GM19240 (cell line): ENCODE results near the gene LYRM4.

ENCODE experiments used
- DNase-seq: peaks from one replicate; pipeline ENCODE4 v3.0.0; 2011; ENCODE audit warnings: low spot score; ENCODE audit not compliant: insufficient read length

LYRM4 gene

GRCh38 chr6:5246141-5247097, 14.3 kb downstream of the LYRM4 start:
- no peak for DNase-seq

- DNase-seq, result no peak
Measured at GRCh38 chr6:5243069-5243468, 17.7 kb downstream of the LYRM4 start.

GRCh38 chr6:5241252-5241651, 19.5 kb downstream of the LYRM4 start:
- DNase-seq, result no peak

- DNase-seq, result no peak
Measured at GRCh38 chr6:5238336-5238735, 22.4 kb downstream of the LYRM4 start.

GRCh38 chr6:5237805-5238204, 22.9 kb downstream of the LYRM4 start:
- no peak for DNase-seq

DNA sequence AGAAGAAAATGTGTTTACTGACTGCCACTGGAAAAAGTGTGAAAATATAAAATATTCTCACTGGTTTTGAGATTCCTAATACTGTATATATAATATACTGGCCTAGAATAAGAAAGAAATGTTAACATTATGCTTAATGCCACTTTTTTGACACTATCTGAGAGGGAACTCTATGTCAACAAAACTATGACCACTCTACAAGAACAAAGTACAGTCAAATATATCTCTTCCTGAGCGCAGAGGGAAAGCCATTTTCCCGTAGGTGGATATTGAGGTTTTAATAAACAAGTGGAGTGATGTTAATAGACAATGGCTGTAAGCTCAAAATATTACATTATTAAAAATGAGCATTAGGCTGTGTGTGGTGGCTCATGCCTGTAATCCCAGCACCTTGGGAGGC, 24.9 kb downstream of the LYRM4 start:
- no peak for DNase-seq

DNA sequence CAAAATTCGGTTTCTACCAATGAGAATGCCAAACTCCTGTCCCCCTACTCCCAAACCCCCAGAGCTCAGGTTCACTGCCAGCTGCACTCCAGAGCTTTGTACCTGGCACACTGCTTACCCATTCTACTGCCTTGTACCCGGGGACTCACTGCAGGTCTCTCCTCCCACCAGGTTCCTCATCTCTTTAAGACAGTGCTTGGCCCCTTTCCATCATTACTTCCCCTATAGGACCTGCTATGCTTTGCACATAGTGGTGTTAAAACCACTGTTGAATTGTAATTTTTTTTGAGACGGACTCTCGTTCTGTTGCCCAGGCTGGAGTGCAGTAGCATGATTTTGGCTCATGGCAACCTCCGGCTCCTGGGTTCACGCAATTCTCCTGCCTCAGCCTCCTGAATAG, 25.9 kb downstream of the LYRM4 start:
- DNase-seq, result no peak

GRCh38 chr6:5231289-5231688, 29.5 kb downstream of the LYRM4 start:
- DNase-seq, result no peak

- DNase-seq, result no peak
Measured at GRCh38 chr6:5230081-5230480, 30.7 kb downstream of the LYRM4 start.

DNA sequence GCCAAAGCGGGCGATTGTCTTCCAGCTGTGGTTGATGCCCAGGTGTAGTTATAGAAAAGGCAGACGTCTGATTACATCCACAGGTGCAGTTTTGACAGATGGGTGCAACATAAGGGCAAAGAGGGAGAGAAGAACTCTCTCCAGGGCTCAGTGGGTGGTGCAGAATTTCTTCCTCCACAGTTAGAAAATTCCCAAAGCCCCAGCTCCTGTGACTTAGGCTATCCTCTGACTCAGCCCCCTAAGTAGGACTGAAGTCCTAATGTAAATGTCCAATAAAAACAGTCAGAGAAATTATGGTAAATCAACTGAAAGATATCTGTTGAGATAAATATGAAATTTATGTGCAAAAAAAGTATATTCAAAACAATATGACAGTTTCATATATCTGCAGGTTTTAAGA, 31.4 kb downstream of the LYRM4 start:
- no peak for DNase-seq

- DNase-seq, result no peak
Measured at GRCh38 chr6:5223309-5223708, 37.4 kb downstream of the LYRM4 start.

- DNase-seq, result no peak
Measured at GRCh38 chr6:5220443-5220842, 40.3 kb downstream of the LYRM4 start.

DNA sequence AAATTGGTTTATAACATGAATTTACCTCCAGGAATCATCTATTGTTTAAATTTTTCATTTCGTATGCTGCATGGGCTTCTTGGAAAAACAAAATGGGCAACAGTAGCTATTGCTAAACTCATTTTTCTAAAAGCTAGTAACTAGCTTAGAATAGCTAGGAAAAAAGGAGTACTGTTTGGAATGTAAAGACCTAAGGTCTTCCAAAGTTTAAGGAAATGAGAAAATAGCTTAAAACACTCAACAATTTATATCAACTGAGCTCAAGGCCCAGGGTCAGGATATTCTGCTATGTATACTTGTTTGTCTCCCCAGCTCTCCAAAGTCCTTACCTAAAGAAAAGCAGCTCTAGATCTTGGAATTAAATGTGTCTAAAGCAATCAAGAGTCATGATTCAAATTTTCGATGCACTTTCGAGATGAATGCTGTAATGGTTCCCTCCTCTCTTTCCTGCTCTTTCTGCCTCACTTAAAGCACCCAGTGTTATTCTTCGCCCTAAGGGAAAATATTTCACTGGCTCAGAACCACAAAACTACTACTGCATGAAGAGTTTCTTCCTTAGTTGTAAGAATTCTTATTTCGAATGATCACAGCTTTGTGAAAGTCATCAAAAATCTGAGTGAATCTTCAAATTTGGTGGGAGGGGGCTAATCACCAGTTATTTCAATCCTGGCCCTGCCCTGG, 41.6 kb downstream of the LYRM4 start:
- no peak for DNase-seq

DNA sequence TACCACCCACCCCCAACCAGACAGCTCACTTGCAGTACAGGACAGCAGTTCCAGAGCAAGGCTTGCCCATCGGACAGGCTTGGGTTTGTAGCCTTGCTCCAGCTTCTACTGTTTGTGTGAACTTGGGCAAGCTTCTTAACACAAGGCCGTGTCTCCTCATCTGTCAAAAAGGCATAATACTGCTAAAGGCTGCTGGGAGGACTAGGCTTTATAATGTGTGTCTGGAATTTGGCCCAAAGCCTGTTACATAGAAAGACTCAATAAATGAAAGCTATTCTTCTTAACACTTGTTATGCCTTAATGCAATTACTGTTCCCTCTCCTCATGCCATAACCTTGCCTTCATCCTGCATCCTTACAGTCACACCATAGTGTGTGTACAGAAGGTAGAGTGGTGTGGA, 43.4 kb downstream of the LYRM4 start:
- DNase-seq, result no peak

DNA sequence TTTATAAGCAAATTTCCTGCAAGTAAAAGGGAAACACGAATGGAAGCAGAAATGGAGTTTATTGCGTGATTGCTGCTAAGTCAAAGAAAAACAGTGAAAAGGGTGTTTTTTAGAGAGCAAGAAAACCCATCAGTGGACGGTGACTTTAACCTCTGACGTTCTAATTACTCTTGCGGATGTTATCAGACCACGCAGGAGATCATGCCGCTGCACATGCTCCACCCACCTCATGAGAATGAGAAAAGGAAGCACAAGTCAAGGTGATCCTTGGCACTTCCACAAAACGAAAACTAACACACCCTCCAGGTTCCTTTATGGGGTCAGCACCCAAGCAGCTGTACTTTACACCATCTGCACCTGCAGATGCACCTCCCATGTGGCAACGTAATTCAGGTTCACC, 45.0 kb downstream of the LYRM4 start:
- DNase-seq, result no peak

DNA sequence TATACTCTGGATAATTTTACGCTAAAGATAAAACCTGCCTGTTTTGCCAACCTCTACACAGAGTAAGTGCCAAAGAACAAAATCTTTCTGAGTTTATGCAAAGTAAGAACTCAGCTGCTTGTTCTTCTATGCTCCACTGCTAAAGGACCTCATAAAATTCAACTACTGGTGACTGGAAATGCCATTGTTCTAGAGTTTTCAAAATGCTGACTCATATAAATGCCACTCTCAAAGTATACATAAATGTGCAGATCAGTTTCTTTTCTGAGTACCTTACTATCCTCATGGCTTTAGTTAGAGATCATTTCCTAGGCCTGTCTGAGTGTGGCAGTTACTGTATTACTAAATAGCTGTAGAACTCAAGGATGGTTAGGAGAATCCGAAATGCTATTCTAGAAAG, 45.6 kb downstream of the LYRM4 start:
- DNase-seq, result no peak

DNA sequence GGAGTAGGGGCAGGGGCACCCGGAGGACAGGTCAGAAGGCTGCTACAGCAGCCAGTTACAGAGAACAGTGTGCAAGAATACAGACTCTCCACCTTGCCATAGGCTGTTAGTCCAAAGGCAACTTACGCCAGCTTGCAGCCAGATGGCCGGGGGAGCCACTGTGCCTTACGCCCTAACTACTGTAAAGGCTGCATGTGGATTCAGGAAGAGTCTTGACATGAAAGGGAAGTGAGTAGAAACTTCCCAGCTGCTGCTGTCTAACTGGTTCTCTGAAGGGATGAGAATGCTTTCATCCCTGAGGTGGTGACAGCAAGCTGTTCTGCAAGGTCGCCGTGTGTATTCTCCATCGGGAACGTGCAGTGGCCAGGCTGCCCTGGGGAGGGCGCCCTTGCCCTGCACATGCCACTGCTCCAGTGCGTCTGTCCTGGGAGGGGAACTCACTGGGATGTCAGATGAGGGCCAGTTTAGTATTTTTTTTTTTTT, 46.1 kb downstream of the LYRM4 start:
- DNase-seq, result no peak

DNA sequence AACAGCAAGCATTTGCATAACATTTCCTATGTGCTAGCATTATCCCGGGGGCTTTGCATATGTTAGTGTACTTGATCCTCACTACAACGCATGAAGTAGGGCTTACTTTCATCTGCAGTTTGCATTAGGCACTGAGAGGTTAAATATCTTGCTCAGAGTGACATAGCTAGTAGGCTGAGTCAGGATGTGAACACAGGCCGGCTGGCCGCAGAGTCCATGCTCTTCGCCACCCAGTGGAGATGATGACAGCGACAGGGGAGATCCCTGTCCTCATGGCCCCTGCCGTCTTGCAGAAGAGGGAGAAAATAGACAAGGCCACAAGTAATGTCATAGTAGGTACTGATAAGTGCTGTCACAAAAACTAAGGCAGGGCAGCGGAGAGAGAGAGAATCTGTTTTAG, 46.9 kb downstream of the LYRM4 start:
- DNase-seq, result no peak

DNA sequence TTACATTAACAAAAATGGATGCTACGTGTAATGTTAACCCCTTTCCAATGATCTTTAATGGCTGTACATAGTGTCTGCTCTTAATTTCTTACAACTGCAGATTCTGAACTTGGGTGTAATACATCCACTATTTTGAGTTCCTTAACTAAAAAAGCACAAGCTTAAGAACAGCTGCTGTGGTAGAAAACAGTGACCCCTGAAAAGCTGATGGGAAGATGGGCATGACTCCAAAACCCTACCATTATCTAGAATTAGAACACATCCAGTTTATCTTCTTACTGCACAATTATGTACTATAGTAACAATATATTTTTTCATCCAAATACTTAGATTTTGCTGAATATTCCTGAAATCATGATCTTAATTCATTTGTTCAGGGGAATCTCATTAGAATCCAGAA, 49.3 kb downstream of the LYRM4 start:
- no peak for DNase-seq

DNA sequence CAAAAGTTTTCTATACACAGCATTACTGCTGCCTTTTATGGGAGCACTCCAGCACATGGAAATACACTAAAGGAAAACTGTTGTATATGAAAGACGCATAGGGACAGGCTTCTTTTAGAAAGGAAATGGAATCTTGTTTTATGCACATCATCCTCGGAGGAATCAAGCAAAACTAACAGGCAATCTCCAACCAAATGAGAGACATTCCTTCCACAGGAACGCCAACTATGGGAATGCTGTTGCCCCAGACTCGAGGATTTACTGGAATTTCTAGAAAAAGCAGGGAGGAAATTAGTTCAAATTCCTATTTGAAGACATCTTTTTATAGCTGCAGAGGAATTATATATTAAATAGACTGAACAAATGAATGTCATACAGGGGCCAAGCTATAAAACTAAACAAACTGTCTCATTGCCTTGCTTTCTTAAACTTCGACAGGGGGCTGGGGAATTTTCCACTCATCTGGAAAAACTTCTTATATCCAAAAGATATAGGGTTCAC, 52.2 kb downstream of the LYRM4 start:
- DNase-seq, result no peak

- DNase-seq, result no peak
Measured at GRCh38 chr6:5208057-5208456, 52.7 kb downstream of the LYRM4 start.

- no peak for DNase-seq
Measured at GRCh38 chr6:5206920-5207561, 53.7 kb downstream of the LYRM4 start.
